ENCODE data around the gene SORBS1.

SORBS1 gene

DNA sequence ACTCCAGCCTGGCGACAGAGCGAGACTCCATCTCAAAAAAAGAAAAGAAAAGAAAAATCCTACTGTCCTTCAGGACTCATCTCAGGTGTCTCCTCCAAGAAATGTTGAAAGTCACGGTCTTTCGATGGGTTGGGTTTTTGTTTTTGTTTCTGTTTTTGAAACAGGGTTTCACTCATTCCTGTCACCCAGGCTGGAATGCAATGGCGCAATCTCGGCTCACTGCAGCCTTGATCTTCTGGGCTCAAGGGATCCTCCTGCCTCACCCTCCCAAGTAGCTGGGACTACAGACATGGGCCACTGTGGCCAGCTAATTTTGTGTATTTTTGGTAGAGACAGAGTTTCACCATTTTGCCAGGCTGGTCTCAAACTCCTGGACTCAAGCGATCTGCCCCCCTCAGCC, 3.1 kb upstream of the SORBS1 start:
- DNase-seq, result no peak

DNA sequence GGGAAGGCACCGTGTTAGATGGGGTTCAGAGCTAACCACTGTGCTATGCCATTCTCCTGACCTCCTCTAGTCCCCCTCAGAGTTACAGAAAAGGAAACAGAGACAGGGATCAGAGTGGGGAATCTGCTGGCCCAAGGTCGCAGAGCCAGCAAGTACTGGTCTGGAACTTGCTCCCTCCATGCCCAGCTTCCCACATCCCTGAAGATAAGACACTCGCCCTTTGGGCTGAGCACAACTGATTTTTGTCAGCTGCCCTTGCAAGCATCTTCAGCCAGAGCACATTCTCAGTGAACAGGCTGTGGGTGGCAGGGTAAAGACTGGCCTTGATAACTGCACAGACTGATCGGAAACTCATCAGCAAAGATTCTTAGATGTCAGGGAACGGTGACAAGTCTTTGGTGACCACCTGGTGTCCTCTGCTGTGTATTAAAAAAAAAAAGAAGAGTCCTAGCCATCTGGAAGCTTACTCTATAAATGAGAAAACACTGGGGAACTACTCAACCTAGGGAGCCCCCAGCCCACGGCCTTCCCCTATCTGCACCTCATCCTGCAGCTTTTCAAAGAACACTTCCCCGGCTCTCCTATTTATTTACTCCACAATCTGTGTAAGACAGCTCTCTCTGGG, 1.3 kb upstream of the SORBS1 start:
- DNase-seq, result no peak

GRCh38 chr10:95561864-95562177, 650 bp upstream of the SORBS1 start:
- no peak for DNase-seq

DNA sequence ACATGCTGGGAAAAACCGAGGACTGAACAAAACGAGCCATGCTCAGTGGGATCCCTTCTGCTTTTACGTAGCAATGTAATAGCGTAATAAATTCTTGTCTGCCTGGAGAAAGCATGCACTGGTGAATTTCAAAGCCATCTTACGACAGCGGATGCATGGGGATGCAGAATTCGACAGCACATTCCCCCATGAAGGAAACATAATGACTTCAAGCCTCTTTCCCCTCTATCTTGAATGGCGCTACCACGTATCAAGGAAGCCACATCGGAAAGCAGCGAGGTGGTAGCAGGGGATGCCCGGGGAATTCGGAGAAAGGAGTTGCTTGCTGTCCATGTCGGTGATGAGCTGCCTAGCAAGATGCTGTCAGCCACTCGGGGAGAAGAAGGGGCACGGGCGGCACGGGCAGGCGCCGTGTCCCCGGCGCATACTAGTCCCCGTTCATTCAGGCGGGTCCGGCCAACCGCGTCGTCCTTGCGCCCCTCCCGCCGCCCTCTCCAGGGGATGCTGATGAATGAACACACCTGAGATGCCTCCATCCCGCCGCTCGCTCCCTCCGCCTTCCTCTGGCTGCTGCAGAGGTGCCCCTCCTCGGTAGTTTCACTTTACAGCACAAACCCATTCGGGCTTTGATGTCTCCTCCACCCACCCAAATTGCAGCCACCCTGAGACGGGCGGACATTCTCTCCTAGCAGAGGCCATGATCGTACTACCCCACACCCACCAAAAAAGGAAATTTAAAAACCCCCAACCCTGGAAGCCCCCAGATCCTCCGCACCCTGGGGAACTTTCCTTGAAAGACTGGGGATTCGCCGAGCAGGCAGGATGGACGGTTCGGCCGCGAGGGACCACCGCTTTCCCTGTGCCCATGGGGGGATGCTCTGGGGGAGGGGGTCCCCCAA, 644 bp downstream of the SORBS1 start:
- DNase-seq, result peak in 3 of 4 experiments; percentile 9 to 17 (median 9)

GRCh38 chr10:95559896-95560277, 1.3 kb downstream of the SORBS1 start:
- DNase-seq, result no peak

DNA sequence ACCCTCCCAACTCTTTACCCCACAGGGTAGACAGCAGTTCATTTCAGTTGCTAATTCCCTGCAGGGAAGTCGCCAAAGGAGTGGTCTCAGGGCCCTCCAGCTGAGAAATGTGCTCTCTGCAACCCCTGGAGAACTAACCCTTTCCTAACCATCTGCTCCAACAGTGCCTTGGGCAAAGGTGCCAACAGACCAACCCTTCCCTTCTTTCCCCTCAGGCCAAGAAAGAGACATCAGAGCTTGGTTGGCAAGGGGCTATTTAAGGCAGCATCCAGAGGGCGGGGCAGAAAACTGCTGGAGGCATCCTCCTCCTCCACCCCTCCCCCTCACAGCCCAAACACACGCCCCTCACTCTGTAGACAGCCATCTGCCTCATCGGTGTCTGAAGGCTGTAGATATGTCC, 1.7 kb downstream of the SORBS1 start:
- no peak for DNase-seq

DNA sequence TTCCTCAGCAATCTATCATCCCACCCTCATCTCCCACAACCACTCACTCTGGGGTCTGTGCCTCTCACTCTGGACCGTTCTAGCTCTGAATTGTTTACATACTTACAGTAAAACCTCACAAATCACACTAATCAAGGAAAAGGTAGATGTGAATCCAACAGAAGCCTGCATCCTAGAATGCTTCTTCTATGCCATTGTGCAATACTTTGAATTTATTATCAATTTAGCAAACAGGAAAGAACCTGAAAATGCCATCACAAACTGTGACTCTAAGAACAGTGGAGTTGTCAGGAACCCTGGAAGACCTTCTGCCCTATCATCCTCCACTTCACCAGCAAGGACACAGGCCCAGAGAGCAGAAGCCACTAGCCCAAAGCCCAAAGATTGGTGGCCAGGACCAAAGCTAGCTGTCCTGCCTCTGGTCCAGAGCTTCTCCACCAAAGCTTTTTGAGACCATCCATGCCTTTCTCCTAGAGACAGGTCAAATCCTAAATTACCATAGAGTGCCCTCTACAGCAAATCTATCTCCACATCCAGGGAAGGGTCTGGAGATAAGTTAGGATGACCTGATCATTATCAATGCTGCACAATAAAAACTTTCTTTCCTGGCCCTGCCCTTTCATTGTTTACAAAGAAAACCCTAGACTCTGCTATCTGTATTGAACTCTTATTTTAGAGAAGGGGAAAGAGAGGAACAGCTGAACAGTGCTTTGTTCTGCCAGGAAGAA, 2.4 kb downstream of the SORBS1 start:
- no peak for DNase-seq

GRCh38 chr10:95556994-95557767, 4.0 kb downstream of the SORBS1 start:
- DNase-seq, result no peak

- no peak for DNase-seq
These were observed 7.5 kb downstream of the SORBS1 start for GRCh38 chr10:95553674-95554073.

- no peak for DNase-seq
These were observed 8.4 kb downstream of the SORBS1 start for GRCh38 chr10:95552679-95553342.

- DNase-seq, result no peak
These were observed 11.0 kb downstream of the SORBS1 start for GRCh38 chr10:95550073-95550672.

- no peak for DNase-seq
These were observed 13.3 kb downstream of the SORBS1 start for GRCh38 chr10:95547791-95548435.

DNA sequence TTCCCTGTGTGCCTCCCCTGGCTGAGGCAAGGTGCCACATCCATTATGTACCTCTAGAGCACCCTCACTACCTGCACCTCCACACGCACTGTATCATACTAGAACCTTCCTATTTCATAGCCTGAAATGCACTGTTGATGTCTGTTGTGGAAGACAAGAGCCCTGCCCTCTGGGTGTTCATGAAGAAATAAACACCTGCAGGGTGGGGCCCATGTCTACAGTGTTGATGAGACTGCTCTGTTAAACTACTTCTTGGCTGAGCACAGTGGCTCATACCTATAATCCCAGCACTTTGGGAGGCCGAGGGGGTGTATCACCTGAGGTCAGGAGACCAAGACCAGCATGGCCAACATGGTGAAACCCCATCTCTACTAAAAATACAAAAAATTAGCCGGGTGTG, 14.0 kb downstream of the SORBS1 start:
- no peak for DNase-seq

GRCh38 chr10:95545981-95546380, 15.2 kb downstream of the SORBS1 start:
- no peak for DNase-seq

DNA sequence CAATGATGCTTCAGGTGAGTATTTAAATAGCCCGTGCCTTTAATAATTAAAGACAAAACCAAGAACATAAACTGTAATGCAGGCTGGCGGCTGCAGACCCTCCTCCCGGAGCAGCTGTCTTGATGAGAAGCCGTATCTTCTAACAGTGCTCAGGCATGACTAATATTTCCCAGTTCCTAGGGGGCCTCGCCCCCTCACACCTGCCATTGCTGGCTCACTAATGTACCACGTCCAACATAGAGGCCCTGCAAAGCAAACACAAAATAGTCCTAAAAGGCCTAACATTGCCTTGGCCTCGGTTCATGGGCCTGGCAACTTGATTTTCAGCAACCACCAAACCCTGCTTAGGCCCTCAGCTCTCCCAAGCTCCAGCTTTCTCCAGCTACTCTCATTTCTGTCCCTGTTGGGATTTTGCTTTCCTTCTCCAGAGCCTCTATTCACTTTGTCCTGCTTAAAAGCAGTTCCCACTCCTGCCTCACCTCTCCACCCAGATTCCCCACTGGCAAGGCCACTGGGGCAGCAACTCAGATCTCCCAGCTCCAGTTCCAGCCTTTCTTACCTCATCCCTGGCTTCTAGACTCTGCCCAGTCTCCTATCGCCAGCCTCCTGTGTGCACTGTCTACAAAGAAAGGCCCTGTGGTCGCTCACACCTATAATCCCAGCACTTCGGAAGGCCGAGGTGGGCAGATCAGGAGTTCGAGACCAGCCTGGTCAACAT, 16.2 kb downstream of the SORBS1 start:
- no peak for DNase-seq

DNA sequence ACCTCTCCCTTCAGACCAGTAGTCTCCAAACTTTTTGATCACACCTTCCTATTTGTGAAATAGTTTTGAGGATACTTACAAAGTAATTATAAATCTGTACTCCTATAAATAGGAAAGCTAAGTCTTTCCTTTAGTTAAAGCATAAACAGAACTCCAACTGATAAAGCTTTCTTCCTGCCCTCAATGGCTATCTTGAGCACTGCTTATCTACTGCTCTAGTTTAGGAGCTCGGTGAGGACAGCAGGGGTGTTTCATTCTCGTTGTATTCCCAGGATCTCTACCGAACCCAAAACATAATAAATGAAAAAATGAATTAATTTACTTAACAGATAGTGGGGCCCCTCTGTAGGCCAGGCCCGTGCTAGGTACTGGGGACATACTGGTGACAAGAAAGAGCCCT, 17.7 kb downstream of the SORBS1 start:
- no peak for DNase-seq

- no peak for DNase-seq
These were observed 18.4 kb downstream of the SORBS1 start for GRCh38 chr10:95542761-95543160.

DNA sequence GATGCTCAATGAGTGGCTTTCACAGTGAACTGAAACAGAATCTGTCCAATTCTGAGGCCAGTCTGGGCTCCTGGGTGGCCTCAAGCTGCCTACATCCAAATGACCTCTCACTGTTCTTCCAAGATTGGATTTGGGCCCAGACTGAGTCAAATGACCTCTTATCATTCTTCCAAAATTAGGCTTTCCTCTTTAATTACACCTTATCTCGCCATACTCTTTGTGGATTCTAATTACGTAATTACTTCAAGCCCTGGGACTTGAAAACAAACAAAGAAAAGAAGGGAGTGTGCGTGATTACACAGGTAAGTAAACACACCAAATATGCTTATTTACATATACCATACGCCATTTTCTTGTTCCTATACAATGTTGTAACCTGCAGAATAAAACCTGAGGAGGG, 18.8 kb downstream of the SORBS1 start:
- DNase-seq, result no peak

DNA sequence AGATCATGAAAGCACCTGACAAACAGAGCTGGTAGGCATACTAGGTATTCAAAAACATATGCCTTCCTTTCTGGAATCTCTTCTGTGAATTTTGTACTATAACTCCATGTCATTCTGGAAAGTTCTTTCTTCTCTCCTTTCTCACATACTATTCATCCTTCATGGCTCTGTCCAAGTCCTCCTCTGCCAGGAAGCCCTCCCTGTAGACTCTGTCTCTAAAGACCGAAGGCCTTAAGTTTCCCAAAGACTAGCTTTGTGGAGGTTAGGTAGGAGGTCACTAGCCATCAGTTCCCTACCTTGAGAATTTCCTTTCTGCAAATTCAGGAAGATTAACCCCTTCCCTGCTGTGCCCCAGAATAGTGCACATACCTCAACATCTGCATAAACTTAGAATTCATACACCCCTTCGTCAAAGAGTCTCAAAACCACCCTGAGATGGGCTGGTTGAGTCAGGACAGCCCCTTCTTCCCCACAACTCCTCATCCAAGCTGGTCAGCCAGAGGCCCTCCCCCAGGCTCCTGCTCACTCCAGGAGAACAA, 20.6 kb downstream of the SORBS1 start:
- no peak for DNase-seq

DNA sequence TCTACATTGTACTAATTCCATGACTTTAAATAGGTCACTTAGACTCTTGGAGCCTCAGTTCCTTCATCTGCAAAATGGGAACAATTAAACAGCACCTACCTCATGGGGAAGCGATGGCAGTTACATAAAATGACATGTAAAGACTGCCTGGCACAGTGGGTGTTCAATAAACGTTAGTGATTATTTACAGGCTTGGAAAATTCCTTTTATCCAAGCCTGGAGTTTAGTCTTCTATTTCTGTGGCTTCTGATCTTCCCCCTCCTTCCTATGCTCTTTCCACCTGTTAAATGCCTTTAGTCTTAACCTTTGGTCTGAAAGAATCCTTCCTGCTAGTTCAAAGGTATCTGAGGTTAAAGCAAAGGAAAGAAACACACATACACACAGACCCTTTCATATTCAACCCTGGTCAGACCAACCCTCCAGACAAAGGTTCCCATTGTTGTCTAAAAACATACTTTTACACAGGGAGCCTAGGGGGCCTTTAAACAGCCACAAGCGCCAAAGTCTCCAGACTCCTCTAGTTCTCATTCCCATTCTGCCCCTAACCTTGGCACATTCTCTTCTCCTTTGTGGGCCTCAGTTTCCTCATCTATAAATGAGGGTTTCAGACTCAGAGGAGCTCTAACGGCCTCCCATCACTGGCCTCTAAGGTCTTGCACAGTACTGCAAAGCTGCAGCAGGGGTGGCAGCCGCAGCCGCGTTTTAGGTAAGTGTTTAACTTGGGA, 21.4 kb downstream of the SORBS1 start:
- DNase-seq, result no peak
